ENCODE results near the gene TAGLN3.

TAGLN3 gene

DNA sequence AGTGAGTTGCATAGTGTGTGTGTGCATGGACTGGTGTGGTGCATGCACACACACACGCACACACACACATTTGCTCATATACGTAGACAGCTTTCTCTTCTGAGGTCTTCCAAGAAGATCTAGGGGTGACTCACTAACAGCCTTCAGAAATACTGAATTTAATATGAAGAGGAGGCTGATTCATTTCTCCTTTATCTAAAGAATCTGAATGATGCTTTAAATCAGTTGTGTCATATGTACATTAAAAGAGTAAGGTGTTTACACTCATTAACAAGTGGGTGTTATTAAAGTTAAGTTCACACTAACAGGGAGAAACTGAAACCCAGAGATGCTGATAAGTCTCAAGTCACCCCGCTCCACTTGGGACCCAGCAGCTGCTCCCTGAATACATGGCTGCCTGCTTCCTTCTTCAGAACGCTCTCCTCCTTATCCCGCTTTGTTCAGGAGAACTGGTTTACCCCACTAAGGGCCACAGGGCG lies 57.8 kb downstream of the TAGLN3 start:
- no peak for DNase-seq

- DNase-seq = no peak
Observed at GRCh38 chr3:112059497-112059896, 60.8 kb downstream of the TAGLN3 start.

DNA sequence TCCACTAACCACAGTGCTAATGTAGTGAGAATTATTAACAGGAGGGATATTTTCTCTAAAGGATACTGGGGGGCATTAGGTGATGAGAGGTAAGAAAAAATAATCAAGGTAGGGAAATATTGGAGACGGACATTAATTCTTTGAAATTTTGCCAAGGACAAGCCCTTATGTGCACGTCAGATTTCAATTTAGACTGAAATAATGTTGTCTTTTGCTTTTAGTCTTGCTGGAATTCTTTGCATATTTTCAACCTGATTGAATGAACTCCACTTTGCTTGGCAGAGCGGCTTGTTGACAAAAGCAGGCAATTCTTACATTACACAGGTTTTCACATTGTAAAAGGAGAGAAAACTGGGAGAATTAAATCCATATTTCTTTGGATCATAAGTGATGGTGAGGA lies 62.4 kb downstream of the TAGLN3 start:
- DNase-seq = no peak
